GM23338 (cell line): ENCODE results near the gene PRUNE1. TPM values are rescaled to one million over a fixed set of nuclear protein-coding genes. Genes with fewer than 3 reads are reported as not detected.

Experiments
- ATAC-seq: fragments of 200-7000 bp; cut with Tn5 transposase; 3 replicates; pipeline ENCODE4 v1.9.1; 2020
- DNase-seq: peaks from one replicate; pipeline ENCODE4 v3.0.0-alpha.2; 2015; ENCODE audit warnings: low spot score
- H2AFZ ChIP-seq: fragments of 200-600 bp; sonication (generic); 2 replicates; pipeline ENCODE4 v1.8.0; 2016; ENCODE audit warnings: antibody characterized with exemption, mild to moderate bottlenecking, moderate library complexity
- H3F3A ChIP-seq: fragments of 200-600 bp; sonication (generic); replicated peaks from 2 replicates; pipeline ENCODE4 v1.8.0; 2017; ENCODE audit warnings: antibody characterized with exemption, mixed run types, low read depth
- H3K27ac ChIP-seq: fragments of 200-600 bp; sonication (generic); 2 replicates; pipeline ENCODE4 v1.6.1; 2016; ENCODE audit warnings: low read depth
- H3K27me3 ChIP-seq: fragments of 200-600 bp; sonication (generic); 2 replicates; pipeline ENCODE4 v1.8.0; 2016; ENCODE audit warnings: mild to moderate bottlenecking, mixed run types, moderate library complexity; ENCODE audit not compliant: insufficient read depth
- H3K36me3 ChIP-seq: fragments of 200-600 bp; sonication (generic); 2 replicates; pipeline ENCODE4 v1.8.0; 2016; ENCODE audit warnings: mild to moderate bottlenecking; ENCODE audit not compliant: insufficient read depth
- H3K4me1 ChIP-seq: fragments of 200-600 bp; sonication (generic); 2 replicates; pipeline ENCODE4 v1.8.0; 2016; ENCODE audit warnings: mild to moderate bottlenecking, moderate library complexity; ENCODE audit not compliant: insufficient read depth
- H3K4me2 ChIP-seq: fragments of 200-600 bp; sonication (generic); 2 replicates; pipeline ENCODE4 v1.7.1; 2017; ENCODE audit warnings: mixed run types
- H3K4me3 ChIP-seq: fragments of 200-600 bp; sonication (generic); 2 replicates; pipeline ENCODE4 v1.6.1; 2016; ENCODE audit warnings: mixed run types
- H3K79me2 ChIP-seq: fragments of 200-600 bp; sonication (generic); replicated peaks from 2 replicates; pipeline ENCODE4 v1.8.0; 2017; ENCODE audit warnings: mild to moderate bottlenecking; ENCODE audit not compliant: insufficient read depth
- H3K9me2 ChIP-seq: fragments of 200-600 bp; sonication (generic); 2 replicates; pipeline ENCODE4 v1.8.0; 2017; ENCODE audit not compliant: insufficient read depth
- H4K20me1 ChIP-seq: fragments of 200-600 bp; sonication (generic); replicated peaks from 2 replicates; pipeline ENCODE4 v1.8.0; 2017; ENCODE audit warnings: mild to moderate bottlenecking; ENCODE audit not compliant: insufficient read depth
- H3K27ac Mint-ChIP-seq: 2 replicates; pipeline ENCODE4 v1.8.0; 2020; ENCODE audit warnings: inconsistent platforms, mild to moderate bottlenecking, moderate library complexity, mixed read lengths
- H3K27me3 Mint-ChIP-seq: 3 replicates; pipeline ENCODE4 v1.8.0; 2022; ENCODE audit warnings: low read depth, mild to moderate bottlenecking, moderate library complexity, mixed read lengths, inconsistent platforms; ENCODE audit not compliant: insufficient read depth, poor library complexity
- H3K36me3 Mint-ChIP-seq: 3 replicates; pipeline ENCODE4 v1.8.0; 2021; ENCODE audit warnings: low read depth, mild to moderate bottlenecking, inconsistent platforms, moderate library complexity, mixed read lengths
- H3K4me1 Mint-ChIP-seq: 3 replicates; pipeline ENCODE4 v1.8.0; 2020; ENCODE audit warnings: mild to moderate bottlenecking, inconsistent platforms, mixed read lengths
- H3K4me3 Mint-ChIP-seq: 3 replicates; pipeline ENCODE4 v1.8.0; 2021; ENCODE audit warnings: moderate library complexity, mild to moderate bottlenecking, inconsistent platforms, mixed read lengths
- H3K9me3 Mint-ChIP-seq: 3 replicates; pipeline ENCODE4 v1.8.0; 2020; ENCODE audit warnings: moderate library complexity, mild to moderate bottlenecking, inconsistent platforms, mixed read lengths
- CREB1 ChIP-seq: fragments of 250-450 bp; sonication (Bioruptor Pico); IDR thresholded peaks from 2 replicates; pipeline ENCODE4 v1.5.0; 2020; ENCODE audit warnings: low read depth, mild to moderate bottlenecking, moderate library complexity
- CTCF ChIP-seq, 2 experiments: fragments of 200-600 bp in 1 of 2; sonication (generic) in 1 of 2; conservative IDR thresholded peaks; 2 replicates each; pipeline versions ENCODE4 v1.5.1 to v1.6.1; 2016 to 2017; ENCODE audit warnings: antibody characterized with exemption in 2 of 2, low read depth in 2 of 2, mild to moderate bottlenecking in 2 of 2, moderate library complexity in 1 of 2
- ETS1 ChIP-seq: IDR thresholded peaks from 2 replicates; pipeline ENCODE4 v1.6.1; 2016; ENCODE audit warnings: antibody characterized with exemption
- EZH2 ChIP-seq: fragments of 200-600 bp; sonication (generic); IDR thresholded peaks from one replicate; pipeline ENCODE4 v1.8.0; 2017; ENCODE audit warnings: antibody characterized with exemption, mild to moderate bottlenecking, low read depth; ENCODE audit not compliant: unreplicated experiment
- EZH2phosphoT487 ChIP-seq: fragments of 200-600 bp; sonication (generic); IDR thresholded peaks from one replicate; pipeline ENCODE4 v1.8.1; 2018; ENCODE audit warnings: antibody characterized with exemption; ENCODE audit not compliant: unreplicated experiment
- JUNB ChIP-seq: IDR thresholded peaks from one replicate; pipeline ENCODE4 v1.6.1; 2016; ENCODE audit warnings: antibody characterized with exemption; ENCODE audit not compliant: unreplicated experiment
- NANOG ChIP-seq: IDR thresholded peaks from 2 replicates; pipeline ENCODE4 v1.6.1; 2016; ENCODE audit warnings: antibody characterized with exemption, borderline replicate concordance
- POLR2AphosphoS5 ChIP-seq: IDR thresholded peaks from 2 replicates; pipeline ENCODE4 v1.6.1; 2016; ENCODE audit warnings: antibody characterized with exemption, low read depth
- REST ChIP-seq: IDR thresholded peaks from one replicate; pipeline ENCODE4 v1.6.1; 2018; ENCODE audit warnings: antibody characterized with exemption; ENCODE audit not compliant: unreplicated experiment
- STAT1 ChIP-seq: IDR thresholded peaks from one replicate; pipeline ENCODE4 v1.6.1; 2016; ENCODE audit warnings: antibody characterized with exemption; ENCODE audit not compliant: unreplicated experiment
- ZNF114 ChIP-seq: fragments of 250-450 bp; sonication (Bioruptor Pico); IDR thresholded peaks from 2 replicates; pipeline ENCODE4 v1.5.0; 2020; ENCODE audit warnings: mild to moderate bottlenecking, moderate library complexity
- ZNF331 ChIP-seq: fragments of 250-450 bp; sonication (Bioruptor Pico); IDR thresholded peaks from 2 replicates; pipeline ENCODE4 v1.5.0; 2020; ENCODE audit warnings: low read depth, mild to moderate bottlenecking, moderate library complexity
- ZNF462 ChIP-seq: fragments of 250-450 bp; sonication (Bioruptor Pico); IDR thresholded peaks from 2 replicates; pipeline ENCODE4 v1.5.0; 2020; ENCODE audit warnings: mild to moderate bottlenecking, moderate library complexity
- polyA plus RNA-seq: library from polyadenylated mRNA; unstranded; fragments of >200 nt; fragmentation: Nextera tagmentation; extraction: Ambion mirVana; gene quantifications from 2 replicates; pipeline ENCODE4 v1.2.1, GENCODE V29; 2016
- total RNA-seq: library from RNA; depleted of rRNA; stranded (reverse); fragments of >200 nt; shearing (Covaris generic); gene quantifications from 2 replicates; pipeline ENCODE4 v1.2.3, GENCODE V29; 2014

PRUNE1 gene
- total and polyA plus RNA-seq, 2 experiments from 2014 or later = 14.7 to 33.2 TPM

GRCh38 chr1:150997126-150997872 lies 10.9 kb upstream of the PRUNE1 start:
- H3K4me3 Mint-ChIP-seq = no peak overlapping the region
- no peak for DNase-seq
- Histone ChIP-seq H4K20me1 (no peaks in the 10 kb centered on the region), H2AFZ (no peak overlapping the region), H3K36me3 (no peaks in the 10 kb centered on the region), H3K4me3 (no peak overlapping the region), H3K27ac (no peak overlapping the region), H3K79me2 (no peaks in the 10 kb centered on the region), H3K9me2 (no peaks in the 10 kb centered on the region), H3K4me2 (no peak overlapping the region), H3K4me1 (no peaks in the 10 kb centered on the region), H3F3A (no peaks in the 10 kb centered on the region), H3K27me3 (no peaks in the 10 kb centered on the region)
- H3K9me3 Mint-ChIP-seq = no peaks in the 10 kb centered on the region
- no peak for ATAC-seq
- peaks cover 5% of the 10 kb centered on the region; the same call in 2 of the 3 replicates for H3K36me3 Mint-ChIP-seq
- 0 out of 2 replicates have a peak overlapping the region, but pooled peaks have one; percentile 51 for H3K27ac Mint-ChIP-seq
- peaks cover 9% of the 10 kb centered on the region for H3K27me3 Mint-ChIP-seq
- peaks cover 11% of the 10 kb centered on the region for H3K4me1 Mint-ChIP-seq
- TF ChIP-seq ZNF462 (CRISPR knock-in tag) = no peak
- no peak for TF ChIP-seq EZH2
- TF ChIP-seq ZNF331 (CRISPR knock-in tag) = no peak
- no peak for TF ChIP-seq CREB1
- no peak for TF ChIP-seq ZNF114 (CRISPR knock-in tag)
- no peak for TF ChIP-seq STAT1
- no peak for TF ChIP-seq EZH2phosphoT487
- no peak for TF ChIP-seq CTCF (conservative IDR thresholded peaks at IDR 0.05; ENCODE audit: low read depth in 2 of 2)
- no peak for TF ChIP-seq JUNB
- no peak for TF ChIP-seq POLR2AphosphoS5
- TF ChIP-seq ETS1 = no peak
- no peak for TF ChIP-seq REST
- TF ChIP-seq NANOG = no peak
